Measurements from ENCODE around the gene TBPL1.

DNA sequence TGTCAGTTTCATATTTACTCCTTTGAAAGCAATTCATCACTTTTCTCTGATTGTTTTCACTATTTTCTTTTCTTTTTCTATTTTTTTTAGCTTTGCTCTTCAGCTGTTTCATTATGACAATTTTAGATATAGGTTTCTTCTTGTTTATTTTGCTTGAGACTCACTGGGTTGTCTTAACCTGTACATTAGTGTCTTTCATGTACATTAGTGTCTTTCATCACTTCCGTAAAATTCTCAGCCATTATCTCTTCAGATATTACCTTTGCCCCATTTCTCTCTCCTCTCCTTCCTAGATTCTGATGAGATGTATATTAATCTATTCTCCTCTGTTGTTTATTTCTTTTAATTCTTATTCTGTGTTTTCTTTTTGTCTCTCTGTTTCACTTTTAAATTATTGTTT lies 14.5 kb upstream of the TBPL1 start:
- TF ChIP-seq, protein P1, sequence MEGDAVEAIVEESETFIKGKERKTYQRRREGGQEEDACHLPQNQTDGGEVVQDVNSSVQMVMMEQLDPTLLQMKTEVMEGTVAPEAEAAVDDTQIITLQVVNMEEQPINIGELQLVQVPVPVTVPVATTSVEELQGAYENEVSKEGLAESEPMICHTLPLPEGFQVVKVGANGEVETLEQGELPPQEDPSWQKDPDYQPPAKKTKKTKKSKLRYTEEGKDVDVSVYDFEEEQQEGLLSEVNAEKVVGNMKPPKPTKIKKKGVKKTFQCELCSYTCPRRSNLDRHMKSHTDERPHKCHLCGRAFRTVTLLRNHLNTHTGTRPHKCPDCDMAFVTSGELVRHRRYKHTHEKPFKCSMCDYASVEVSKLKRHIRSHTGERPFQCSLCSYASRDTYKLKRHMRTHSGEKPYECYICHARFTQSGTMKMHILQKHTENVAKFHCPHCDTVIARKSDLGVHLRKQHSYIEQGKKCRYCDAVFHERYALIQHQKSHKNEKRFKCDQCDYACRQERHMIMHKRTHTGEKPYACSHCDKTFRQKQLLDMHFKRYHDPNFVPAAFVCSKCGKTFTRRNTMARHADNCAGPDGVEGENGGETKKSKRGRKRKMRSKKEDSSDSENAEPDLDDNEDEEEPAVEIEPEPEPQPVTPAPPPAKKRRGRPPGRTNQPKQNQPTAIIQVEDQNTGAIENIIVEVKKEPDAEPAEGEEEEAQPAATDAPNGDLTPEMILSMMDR (conservative IDR thresholded peaks at IDR 0.05; ENCODE audit: low read length) = no peak
- no peak for TF ChIP-seq EZH2phosphoT487 (IDR thresholded peaks at IDR 0.05; ENCODE audit: borderline replicate concordance)

Measured in Loucy (cell line).